ENCODE measurements around the gene RSBN1.

DNA sequence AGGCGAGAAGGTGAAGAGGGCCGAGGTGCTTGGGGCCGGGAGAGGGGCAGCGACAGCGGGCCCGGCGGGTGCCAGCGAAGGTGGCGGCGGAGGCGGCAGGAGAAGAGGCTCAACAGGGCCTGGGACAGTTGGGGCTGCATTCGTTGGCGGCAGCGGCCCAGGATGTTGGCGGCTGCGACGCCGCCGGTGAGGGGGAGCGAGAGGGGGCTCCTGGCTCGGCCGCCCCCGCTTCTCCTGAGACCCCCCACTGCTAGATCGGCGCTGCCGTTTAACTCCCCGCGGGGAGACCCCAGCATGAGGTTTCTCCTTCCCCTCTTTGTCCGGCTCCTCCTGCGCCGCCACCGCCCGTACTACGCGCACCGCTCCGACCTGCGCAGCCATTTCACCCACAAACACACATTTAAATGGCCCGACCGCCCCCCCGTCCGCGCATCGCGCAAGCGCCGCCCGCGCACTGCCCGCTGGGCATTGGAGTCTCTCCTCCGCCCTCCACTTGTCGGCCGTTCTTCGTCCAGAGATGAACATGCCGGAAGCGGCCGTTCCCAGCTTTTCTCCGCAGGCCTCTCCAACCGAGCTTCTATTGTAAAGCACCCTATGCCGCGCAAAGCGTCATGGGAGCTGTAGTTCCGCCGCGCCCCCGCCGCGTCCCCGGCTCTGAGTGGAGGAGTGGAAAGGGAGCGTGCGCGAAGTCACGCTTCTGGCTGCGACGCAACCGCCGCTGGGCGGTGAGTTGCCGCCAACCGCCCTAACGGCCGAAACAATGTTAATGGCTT, at the start of gene RSBN1:
- TF ChIP-seq, protein P1, sequence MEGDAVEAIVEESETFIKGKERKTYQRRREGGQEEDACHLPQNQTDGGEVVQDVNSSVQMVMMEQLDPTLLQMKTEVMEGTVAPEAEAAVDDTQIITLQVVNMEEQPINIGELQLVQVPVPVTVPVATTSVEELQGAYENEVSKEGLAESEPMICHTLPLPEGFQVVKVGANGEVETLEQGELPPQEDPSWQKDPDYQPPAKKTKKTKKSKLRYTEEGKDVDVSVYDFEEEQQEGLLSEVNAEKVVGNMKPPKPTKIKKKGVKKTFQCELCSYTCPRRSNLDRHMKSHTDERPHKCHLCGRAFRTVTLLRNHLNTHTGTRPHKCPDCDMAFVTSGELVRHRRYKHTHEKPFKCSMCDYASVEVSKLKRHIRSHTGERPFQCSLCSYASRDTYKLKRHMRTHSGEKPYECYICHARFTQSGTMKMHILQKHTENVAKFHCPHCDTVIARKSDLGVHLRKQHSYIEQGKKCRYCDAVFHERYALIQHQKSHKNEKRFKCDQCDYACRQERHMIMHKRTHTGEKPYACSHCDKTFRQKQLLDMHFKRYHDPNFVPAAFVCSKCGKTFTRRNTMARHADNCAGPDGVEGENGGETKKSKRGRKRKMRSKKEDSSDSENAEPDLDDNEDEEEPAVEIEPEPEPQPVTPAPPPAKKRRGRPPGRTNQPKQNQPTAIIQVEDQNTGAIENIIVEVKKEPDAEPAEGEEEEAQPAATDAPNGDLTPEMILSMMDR (IDR thresholded peaks at IDR 0.05): no peak
- TF ChIP-seq POLR2AphosphoS5 (IDR thresholded peaks at IDR 0.05; ENCODE audit: low read depth, low read length): peak; percentile 78
